HG03103 (cell line): ENCODE measurements around the gene SLC25A45.
A peak's percentile ranks its signal among the peaks of the same experiment; 100 is the strongest.

Source experiments
- ATAC-seq: cut with Tn5 transposase; IDR thresholded peaks from one replicate; pipeline ENCODE4 v1.9.1; 2021; ENCODE audit warnings: low read depth; ENCODE audit not compliant: unreplicated experiment

Gene SLC25A45

GRCh38 chr11:65382033-65382803, at the start of gene SLC25A45:
Gene SLC25A45, minus strand, starts transcription at chr11:65382646. Its CDS starts 695 bp downstream, at chr11:65381951.
- ATAC-seq: peak; percentile 48

DNA sequence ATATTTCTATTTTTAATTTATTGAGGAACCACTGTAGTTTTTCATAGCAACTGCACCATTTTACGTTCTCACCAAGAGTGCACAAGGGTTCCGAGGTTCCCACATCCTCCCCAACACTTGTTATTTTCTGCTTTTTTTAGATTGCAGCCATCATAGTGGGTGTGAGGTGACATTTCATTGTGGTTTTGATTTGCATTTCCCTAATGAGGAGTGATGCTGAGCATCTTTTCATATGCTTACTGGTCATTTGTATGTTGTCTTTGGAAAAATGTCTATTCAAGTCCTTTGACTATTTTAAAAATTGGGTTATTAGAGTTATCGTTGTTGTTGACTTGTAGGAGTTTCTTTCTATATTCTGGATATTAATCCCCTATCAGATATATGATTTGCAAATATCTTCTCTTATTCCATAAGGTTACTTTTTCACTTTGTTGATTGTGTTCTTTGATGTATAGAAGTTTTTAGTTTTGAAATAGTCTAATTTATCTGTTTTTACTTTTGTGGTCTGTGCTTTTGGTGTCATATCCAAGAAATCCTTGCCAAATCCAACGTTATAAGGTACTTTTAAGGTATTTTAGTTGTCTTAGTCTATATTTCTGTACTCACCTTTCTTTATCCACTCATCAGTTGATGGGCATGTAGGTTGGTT, 49.1 kb upstream of the SLC25A45 start:
- no peak for ATAC-seq

- ATAC-seq: no peak
Observed at GRCh38 chr11:65430406-65431217, 48.2 kb upstream of the SLC25A45 start.

- ATAC-seq: no peak
Observed at GRCh38 chr11:65429724-65430405, 47.4 kb upstream of the SLC25A45 start.

- ATAC-seq: no peak
Observed at GRCh38 chr11:65429068-65429681, 46.7 kb upstream of the SLC25A45 start.

GRCh38 chr11:65428578-65429067, 46.2 kb upstream of the SLC25A45 start:
- no peak for ATAC-seq

GRCh38 chr11:65427691-65428577, 45.5 kb upstream of the SLC25A45 start:
- ATAC-seq: no peak

DNA sequence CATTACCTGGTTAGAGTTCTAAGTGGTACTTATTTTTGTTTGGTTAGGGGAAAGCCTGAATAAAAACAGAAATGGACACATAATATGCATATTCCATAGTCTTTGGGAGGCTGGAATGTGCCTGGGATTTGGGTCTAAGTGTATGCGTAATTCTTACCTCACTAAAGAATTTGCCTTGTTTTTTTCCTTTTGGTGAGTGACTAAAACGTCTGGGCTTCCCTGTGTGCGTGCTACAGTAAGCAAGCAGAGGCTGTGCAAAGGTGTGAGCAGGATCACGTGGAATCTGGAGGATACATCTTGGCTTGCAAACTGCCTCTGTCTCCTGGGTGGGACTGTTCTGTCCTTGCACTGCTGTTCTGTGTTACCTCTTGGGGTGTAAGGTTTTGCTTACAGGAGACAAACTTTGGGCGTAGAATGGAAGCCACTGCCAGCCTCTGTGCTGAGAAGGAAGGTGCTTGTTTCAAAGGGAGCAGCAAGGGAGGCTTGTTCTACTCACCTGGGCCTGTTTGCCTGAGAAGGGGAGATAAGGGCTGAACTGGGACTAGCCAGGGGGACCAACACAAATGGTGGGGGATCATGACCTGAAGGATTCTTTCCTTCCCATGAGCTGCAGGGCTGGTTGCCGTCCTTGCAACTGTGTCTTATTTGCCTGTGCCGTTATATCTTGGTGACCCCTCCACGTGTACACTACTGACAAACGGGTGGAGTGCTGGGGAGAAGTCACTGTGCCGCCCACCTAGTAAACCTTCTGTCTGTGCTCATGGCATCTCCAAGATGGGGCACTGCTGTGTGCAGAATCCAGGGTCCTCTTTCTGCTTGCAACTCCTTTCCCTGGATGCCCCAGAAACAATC, 44.6 kb upstream of the SLC25A45 start:
- ATAC-seq: no peak

- no peak for ATAC-seq
Observed at GRCh38 chr11:65425971-65426838, 43.8 kb upstream of the SLC25A45 start.

- no peak for ATAC-seq
Observed at GRCh38 chr11:65425105-65425970, 42.9 kb upstream of the SLC25A45 start.

GRCh38 chr11:65424205-65425104, 42.0 kb upstream of the SLC25A45 start:
- ATAC-seq: no peak

DNA sequence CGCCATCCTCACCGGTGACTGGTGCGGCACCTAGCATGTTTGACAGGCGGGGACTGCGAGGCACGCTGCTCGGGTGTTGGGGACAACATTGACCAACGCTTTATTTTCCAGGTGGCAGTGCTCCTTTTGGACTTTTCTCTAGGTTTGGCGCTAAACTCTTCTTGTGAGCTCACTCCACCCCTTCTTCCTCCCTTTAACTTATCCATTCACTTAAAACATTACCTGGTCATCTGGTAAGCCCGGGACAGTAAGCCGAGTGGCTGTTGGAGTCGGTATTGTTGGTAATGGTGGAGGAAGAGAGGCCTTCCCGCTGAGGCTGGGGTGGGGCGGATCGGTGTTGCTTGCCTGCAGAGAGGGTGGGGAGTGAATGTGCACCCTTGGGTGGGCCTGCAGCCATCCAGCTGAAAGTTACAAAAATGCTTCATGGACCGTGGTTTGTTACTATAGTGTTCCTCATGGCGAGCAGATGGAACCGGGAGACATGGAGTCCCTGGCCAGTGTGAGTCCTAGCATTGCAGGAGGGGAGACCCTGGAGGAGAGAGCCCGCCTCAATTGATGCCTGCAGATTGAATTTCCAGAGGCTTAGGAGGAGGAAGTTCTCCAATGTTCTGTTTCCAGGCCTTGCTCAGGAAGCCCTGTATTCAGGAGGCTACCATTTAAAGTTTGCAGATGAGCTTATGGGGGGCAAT, 41.2 kb upstream of the SLC25A45 start:
- no peak for ATAC-seq

DNA sequence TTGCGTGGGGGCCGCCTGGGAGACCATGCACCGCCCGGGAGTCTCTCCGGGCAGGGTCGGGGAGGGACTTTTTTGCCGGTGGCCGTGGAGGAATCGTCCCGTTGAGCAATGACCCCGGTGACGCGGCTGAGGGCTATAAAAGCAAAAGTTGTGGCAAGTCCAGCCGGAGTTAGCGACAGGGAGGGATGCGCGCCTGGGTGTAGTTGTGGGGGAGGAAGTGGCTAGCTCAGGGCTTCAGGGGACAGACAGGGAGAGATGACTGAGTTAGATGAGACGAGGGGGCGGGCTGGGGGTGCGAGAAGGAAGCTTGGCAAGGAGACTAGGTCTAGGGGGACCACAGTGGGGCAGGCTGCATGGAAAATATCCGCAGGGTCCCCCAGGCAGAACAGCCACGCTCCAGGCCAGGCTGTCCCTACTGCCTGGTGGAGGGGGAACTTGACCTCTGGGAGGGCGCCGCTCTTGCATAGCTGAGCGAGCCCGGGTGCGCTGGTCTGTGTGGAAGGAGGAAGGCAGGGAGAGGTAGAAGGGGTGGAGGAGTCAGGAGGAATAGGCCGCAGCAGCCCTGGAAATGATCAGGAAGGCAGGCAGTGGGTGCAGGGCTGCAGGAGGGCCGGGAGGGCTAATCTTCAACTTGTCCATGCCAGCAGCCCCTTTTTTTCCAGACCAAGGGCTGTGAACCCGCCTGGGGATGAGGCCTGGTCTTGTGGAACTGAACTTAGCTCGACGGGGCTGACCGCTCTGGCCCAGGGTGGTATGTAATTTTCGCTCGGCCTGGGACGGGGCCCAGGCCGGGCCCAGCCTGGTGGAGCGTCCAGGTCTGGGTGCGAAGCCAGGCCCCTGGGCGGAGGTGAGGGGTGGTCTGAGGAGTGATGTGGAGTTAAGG, 40.4 kb upstream of the SLC25A45 start, which contains the start of gene NEAT1:
Gene NEAT1 (plus strand): TSS at position 166 of the 883 bp plus-strand sequence.
- no peak for ATAC-seq
